Midbrain (tissue), 1 donor: ENCODE results near the gene HIVEP2.

ENCODE experiments used
- DNase-seq: peaks from one replicate; lab custom pipeline; 2025; lab: John Stamatoyannopoulos, UW

Gene HIVEP2

GRCh38 chr6:142944124-142945048, 590 bp downstream of the HIVEP2 start:
- peak; percentile 67 for DNase-seq

- no peak for DNase-seq
Observed at GRCh38 chr6:142943711-142944123, 1.3 kb downstream of the HIVEP2 start.

GRCh38 chr6:142942805-142943227, 2.2 kb downstream of the HIVEP2 start:
- DNase-seq: no peak

- peak; percentile 16 for DNase-seq
Observed at GRCh38 chr6:142942238-142942637, 2.7 kb downstream of the HIVEP2 start.

GRCh38 chr6:142941018-142941417, 4.0 kb downstream of the HIVEP2 start:
- peak; percentile 23 for DNase-seq

GRCh38 chr6:142940487-142940886, 4.5 kb downstream of the HIVEP2 start:
- no peak for DNase-seq

- no peak for DNase-seq
Observed at GRCh38 chr6:142938510-142938909, 6.5 kb downstream of the HIVEP2 start.

GRCh38 chr6:142937986-142938385, 7.0 kb downstream of the HIVEP2 start:
- no peak for DNase-seq

GRCh38 chr6:142935553-142936517, 9.1 kb downstream of the HIVEP2 start:
- no peak for DNase-seq

GRCh38 chr6:142934599-142934998, 10.4 kb downstream of the HIVEP2 start:
- DNase-seq: no peak

- DNase-seq: no peak
Observed at GRCh38 chr6:142934106-142934505, 10.9 kb downstream of the HIVEP2 start.

GRCh38 chr6:142933701-142934100, 11.3 kb downstream of the HIVEP2 start:
- DNase-seq: no peak

GRCh38 chr6:142932889-142933288, 12.1 kb downstream of the HIVEP2 start:
- no peak for DNase-seq

- no peak for DNase-seq
Observed at GRCh38 chr6:142929751-142930358, 15.1 kb downstream of the HIVEP2 start.

- DNase-seq: no peak
Observed at GRCh38 chr6:142927904-142928303, 17.1 kb downstream of the HIVEP2 start.

GRCh38 chr6:142927271-142927580, 17.8 kb downstream of the HIVEP2 start:
- no peak for DNase-seq

GRCh38 chr6:142926494-142927270, 18.3 kb downstream of the HIVEP2 start:
- DNase-seq: peak; percentile 84

- DNase-seq: no peak
Observed at GRCh38 chr6:142926177-142926493, 18.8 kb downstream of the HIVEP2 start.

GRCh38 chr6:142925575-142926110, 19.3 kb downstream of the HIVEP2 start:
- no peak for DNase-seq

- DNase-seq: no peak
Observed at GRCh38 chr6:142918339-142919042, 26.5 kb downstream of the HIVEP2 start.

- DNase-seq: no peak
Observed at GRCh38 chr6:142916881-142917280, 28.1 kb downstream of the HIVEP2 start.
